Right renal cortex interstitium (tissue), 3 donors: Measurements from ENCODE around the gene KCNV2. TPM values are rescaled to one million over a fixed set of nuclear protein-coding genes. Genes with fewer than 3 reads are reported as not detected.

Source experiments
- DNase-seq, 3 donors: peaks; one replicate each; pipeline ENCODE4 v3.0.0-alpha.2; 2013; ENCODE audit warnings: low read depth in 3 of 3, low spot score in 2 of 3
- polyA plus RNA-seq, 3 donors: library from polyadenylated mRNA; unstranded; fragments of 120-200 nt; gene quantifications; one replicate each; pipeline ENCODE4 v1.2.1, GENCODE V29; 2013; ENCODE audit not compliant: insufficient read length in 3 of 3

The KCNV2 gene
- polyA plus RNA-seq, 3 donors, result 0.06 TPM; not detected in 2

DNA sequence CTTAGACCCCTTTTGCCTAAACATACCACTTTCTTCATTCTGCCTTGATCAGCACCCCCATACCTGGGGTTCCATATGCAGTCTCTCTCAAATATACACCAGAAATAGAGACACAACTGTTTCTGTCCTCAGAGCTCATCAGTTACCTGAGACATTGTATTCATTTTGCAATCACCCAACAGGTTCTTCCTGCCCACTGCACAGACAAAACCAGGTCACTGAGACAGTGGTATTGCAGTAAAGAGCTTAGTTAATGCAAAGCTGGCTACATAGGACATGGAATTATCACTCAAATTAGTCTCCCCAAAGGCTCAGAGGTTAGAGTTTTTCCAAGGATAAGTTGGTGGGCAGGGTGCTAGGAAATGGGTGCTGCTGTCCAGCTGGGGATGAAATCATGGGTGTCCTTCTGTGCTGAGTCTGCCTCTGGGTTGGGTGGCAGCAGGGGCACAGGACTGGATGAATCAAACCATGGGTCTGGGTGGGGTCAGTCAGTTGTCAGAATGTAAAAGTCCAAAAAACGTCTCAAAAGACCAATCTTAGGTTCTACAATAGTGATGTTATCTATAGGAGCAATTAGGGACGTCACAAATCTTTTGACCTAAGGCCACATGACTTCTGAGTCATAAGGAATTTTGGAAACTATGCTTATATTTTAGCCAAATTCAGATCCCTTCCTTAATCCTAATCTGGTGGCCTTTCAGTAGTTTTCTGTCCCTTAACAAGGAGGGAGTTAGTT lies 41.0 kb downstream of the KCNV2 start:
- no peak for DNase-seq

DNA sequence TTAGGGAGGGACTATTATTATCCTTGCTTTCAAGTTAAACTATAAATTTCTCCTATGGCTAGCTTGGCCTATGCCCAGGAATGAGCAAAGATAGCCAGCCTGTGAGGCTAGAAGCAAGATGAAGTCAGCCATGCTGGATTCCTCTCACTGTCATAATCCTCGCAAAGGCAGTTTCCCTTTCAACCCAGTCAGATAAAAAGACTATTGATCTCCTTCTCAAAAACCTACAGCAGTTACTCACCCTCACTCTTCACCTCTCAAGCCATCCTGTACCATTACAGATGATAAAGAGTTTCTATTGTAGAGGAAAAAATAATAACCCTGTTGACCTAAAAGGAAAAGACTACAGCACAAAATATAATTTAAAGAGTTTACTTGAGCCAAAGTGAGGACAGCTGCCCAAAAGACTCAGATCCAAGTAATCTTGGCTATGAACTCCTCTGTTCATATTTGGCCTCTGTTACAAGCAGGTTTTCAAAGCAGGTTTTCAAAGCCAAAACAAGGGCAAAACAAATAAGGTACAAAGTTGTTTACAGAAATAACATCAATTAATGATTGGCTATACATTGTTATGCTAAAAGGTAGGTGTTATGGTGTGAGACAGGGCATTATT lies 41.7 kb downstream of the KCNV2 start:
- DNase-seq, result no peak

- DNase-seq, result no peak
Observed at GRCh38 chr9:2761424-2761823, 44.1 kb downstream of the KCNV2 start.

- no peak for DNase-seq
Observed at GRCh38 chr9:2764353-2764752, 47.0 kb downstream of the KCNV2 start.

- no peak for DNase-seq
Observed at GRCh38 chr9:2765250-2765880, 48.1 kb downstream of the KCNV2 start.

DNA sequence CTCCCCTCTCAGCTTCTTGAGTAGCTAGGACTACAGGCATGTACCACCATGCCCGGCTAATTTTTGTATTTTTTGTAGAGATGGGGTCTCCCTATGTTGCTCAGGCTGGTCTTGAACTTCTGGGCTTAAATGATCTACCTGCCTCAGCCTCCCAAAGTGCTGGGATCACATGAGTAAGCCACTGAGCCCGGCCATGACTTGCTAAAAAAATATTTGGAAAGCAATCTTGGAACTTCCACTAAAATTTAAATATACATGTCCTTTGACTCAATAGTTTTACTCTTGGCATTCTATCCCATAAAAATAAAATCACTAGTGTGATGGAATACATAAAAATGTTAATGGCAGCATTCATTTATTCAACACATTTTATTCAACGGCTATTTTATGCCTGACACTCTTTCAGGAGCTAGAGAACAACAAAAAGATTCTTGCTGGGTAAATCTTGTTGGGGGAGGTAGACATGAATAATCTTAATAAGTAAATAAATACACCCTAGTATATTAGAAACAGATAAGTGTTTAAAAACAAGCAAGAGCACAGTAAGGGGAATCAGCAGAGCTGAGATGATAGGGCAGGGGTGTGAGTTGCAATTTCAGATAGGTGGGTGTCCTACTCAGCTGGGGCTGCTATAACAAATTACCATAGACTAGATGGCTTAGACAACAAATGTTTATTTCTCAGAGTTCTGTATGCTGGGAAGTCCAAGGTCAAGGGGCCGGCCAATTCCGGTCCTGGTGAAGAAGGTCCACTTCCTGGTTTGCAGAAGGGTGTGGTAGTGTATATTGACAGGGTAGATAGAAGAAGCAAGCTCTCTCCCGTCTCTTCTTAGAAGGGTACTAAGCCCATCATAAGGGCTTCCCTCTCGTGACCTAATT lies 50.7 kb downstream of the KCNV2 start:
- no peak for DNase-seq

DNA sequence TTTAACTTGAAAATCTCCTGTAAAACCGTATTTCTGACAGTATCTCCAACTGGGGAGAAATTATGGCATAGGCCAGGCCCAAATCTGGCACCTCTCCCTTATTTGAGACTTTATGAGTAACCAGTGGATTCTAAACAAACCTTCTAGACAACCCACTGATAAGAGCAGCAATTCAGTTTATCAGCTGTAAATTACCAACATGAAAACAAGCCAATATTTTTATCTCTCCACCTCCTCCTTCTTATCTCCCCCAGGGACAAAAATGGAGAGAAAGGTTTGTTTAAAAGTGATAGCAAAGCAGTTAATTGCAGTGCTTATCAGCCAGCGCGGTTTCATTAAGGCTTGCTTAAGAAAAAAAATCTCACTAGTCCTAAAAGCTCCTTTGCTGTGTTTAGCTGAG lies 53.8 kb downstream of the KCNV2 start:
- DNase-seq, result no peak

DNA sequence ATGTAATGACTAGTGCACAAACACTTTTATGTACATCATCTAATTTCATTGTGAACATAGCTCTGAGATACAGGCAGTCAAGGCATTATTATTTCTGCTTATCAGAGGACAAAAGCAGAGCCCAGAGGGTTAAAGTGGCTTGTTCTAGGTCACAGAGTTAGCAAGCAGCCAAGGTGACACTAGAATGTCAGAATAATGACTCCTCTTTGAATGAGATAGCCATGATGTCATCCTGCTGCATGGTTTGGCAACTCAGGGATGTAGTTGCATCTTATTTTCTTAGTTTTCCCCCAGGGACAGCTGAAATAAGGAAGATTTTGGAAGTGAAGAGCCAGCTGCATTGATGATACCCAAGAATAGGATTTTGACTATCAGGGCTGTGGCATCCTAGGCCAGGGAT lies 54.4 kb downstream of the KCNV2 start:
- DNase-seq, result no peak

DNA sequence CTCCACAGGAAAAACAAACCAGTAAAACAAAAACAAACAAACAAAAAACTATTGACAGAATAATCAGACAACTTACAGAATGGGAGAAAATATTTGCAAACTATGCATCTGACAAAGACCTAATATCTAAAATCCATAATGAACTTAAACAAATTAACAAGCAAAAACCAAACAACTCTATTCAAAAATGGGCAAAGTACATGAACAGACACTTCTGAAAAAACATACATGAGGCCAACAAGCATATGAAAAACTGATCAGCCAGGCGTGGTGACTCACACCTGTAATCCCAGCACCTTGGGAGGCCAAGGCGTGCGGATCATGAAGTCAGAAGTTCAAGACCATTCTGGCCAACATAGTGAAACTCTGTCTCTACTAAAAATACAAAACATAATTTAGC lies 60.1 kb downstream of the KCNV2 start:
- no peak for DNase-seq

GRCh38 chr9:2778816-2779215 lies 61.5 kb downstream of the KCNV2 start:
- no peak for DNase-seq

Other genes with a start within 250 kb of the KCNV2 start
- gene VLDLR, start 95.7 kb upstream of the KCNV2 start, polyA plus RNA-seq, result 10 to 100 TPM; 27.0 to 41.0 (median 34.7) TPM
- gene PUM3, start 126.6 kb downstream of the KCNV2 start, polyA plus RNA-seq, result 10 to 100 TPM; 36.9 to 47.4 (median 43.5) TPM